H1 (cell line): ENCODE measurements around the gene FARP2. TPM values are rescaled to one million over a fixed set of nuclear protein-coding genes. Genes with fewer than 3 reads are reported as not detected.

Experiments
- CTCF ChIA-PET: fragments of 300-600 bp; sonication (Branson Sonifier 250); formaldehyde crosslinking; loops from one replicate; lab custom pipeline; 2021; ENCODE audit not compliant: partially characterized antibody; lab: Charles Lee
- POLR2A ChIA-PET: fragments of 300-600 bp; sonication (Branson Sonifier 250); formaldehyde crosslinking; loops from one replicate; lab custom pipeline; 2021; ENCODE audit warnings: inconsistent platforms; ENCODE audit not compliant: partially characterized antibody; lab: Charles Lee
- DNase-seq, 2 experiments: peaks; one replicate each; pipeline versions ENCODE4 v3.0.0 to v3.0.0-alpha.2; 2010 to 2022; ENCODE audit warnings: low spot score in 2 of 2, low read depth in 1 of 2, mixed read lengths in 1 of 2
- FAIRE-seq: peaks from 2 replicates; lab custom pipeline; 2011; peaks lifted over from hg19 to GRCh38; lab: Jason Lieb, UNC
- H2AFZ ChIP-seq: 2 replicates; pipeline ENCODE4 v1.8.1; 2012; ENCODE audit warnings: low read length, inconsistent platforms
- H2AK5ac ChIP-seq: 2 replicates; pipeline ENCODE4 v1.6.1; 2013; ENCODE audit warnings: low read depth, low read length
- H2BK120ac ChIP-seq: replicated peaks from 2 replicates; pipeline ENCODE3; 2013; ENCODE audit warnings: low read depth, low read length, inconsistent platforms
- H2BK12ac ChIP-seq: 2 replicates; pipeline ENCODE4 v1.6.1; 2013; ENCODE audit warnings: low read depth, low read length
- H2BK15ac ChIP-seq: 2 replicates; pipeline ENCODE4 v1.6.1; 2013; ENCODE audit warnings: low read length
- H2BK20ac ChIP-seq: 2 replicates; pipeline ENCODE4 v1.6.1; 2013; ENCODE audit warnings: low read length
- H2BK5ac ChIP-seq: 2 replicates; pipeline ENCODE4 v1.6.1; 2013; ENCODE audit warnings: low read depth, low read length
- H3K14ac ChIP-seq: 2 replicates; pipeline ENCODE4 v1.6.1; 2013; ENCODE audit warnings: inconsistent platforms; ENCODE audit not compliant: insufficient read length
- H3K18ac ChIP-seq: 2 replicates; pipeline ENCODE4 v1.6.1; 2013; ENCODE audit warnings: low read length; ENCODE audit errors: extremely low read depth
- H3K23ac ChIP-seq: 2 replicates; pipeline ENCODE4 v1.6.1; 2013; ENCODE audit warnings: inconsistent platforms; ENCODE audit not compliant: insufficient read length
- H3K23me2 ChIP-seq: 2 replicates; pipeline ENCODE4 v1.6.1; 2013; ENCODE audit warnings: low read depth, low read length
- H3K27ac ChIP-seq: 2 replicates; pipeline ENCODE4 v1.6.1; 2011; ENCODE audit warnings: low read depth, low read length, inconsistent platforms
- H3K27me3 ChIP-seq, 4 experiments: replicated peaks in 1 of 4; 1 replicate in 1 of 4; 2 replicates in 3 of 4; pipeline versions ENCODE4 v1.6.1 to v1.8.1; 2011 to 2013; ENCODE audit warnings: low read length in 3 of 4, mild to moderate bottlenecking in 3 of 4, inconsistent platforms in 2 of 4, mixed read lengths in 2 of 4, moderate library complexity in 1 of 4; ENCODE audit not compliant: control insufficient read depth in 3 of 4, insufficient read depth in 3 of 4; ENCODE audit errors: extremely low read depth in 1 of 4
- H3K36me3 ChIP-seq, 4 experiments: 2 replicates each; pipeline versions ENCODE4 v1.6.1 to v1.8.1; 2011 to 2013; ENCODE audit warnings: mild to moderate bottlenecking in 4 of 4, low read length in 3 of 4, moderate library complexity in 2 of 4, control low read depth in 1 of 4, inconsistent platforms in 1 of 4; ENCODE audit not compliant: insufficient read depth in 4 of 4, control insufficient read depth in 2 of 4
- H3K4ac ChIP-seq: replicated peaks from 2 replicates; pipeline ENCODE3; 2013; ENCODE audit warnings: low read length, low read depth, mixed read lengths, inconsistent platforms; ENCODE audit not compliant: insufficient read length
- H3K4me1 ChIP-seq, 4 experiments: replicated peaks in 1 of 4; 1 replicate in 1 of 4; 2 replicates in 3 of 4; pipeline versions ENCODE4 v1.6.1 to v1.8.1; 2011 to 2013; ENCODE audit warnings: low read length in 3 of 4, inconsistent platforms in 2 of 4, mixed read lengths in 1 of 4; ENCODE audit not compliant: insufficient read depth in 4 of 4, control insufficient read depth in 3 of 4
- H3K4me2 ChIP-seq, 2 experiments: 2 replicates each; pipeline versions ENCODE4 v1.6.1 to v1.8.1; 2011 to 2013; ENCODE audit warnings: low read depth in 2 of 2, low read length in 2 of 2, control low read depth in 1 of 2, inconsistent platforms in 1 of 2, mild to moderate bottlenecking in 1 of 2; ENCODE audit not compliant: insufficient read depth in 1 of 2
- H3K4me3 ChIP-seq, 4 experiments: fragments of 200-600, 300-600 bp in 1 of 4; sonication (generic), shearing (Covaris generic), sonication (Bioruptor Twin) in 1 of 4; 2 replicates each; pipeline versions ENCODE4 v1.5.1 to v1.8.1; 2011 to 2016; ENCODE audit warnings: low read length in 4 of 4, low read depth in 3 of 4, control low read depth in 2 of 4, inconsistent platforms in 2 of 4, mild to moderate bottlenecking in 2 of 4, mixed read lengths in 1 of 4, moderate library complexity in 1 of 4; ENCODE audit not compliant: insufficient read depth in 2 of 4; ENCODE audit errors: extremely low read depth in 1 of 4
- H3K56ac ChIP-seq: replicated peaks from 2 replicates; pipeline ENCODE3; 2013; ENCODE audit warnings: low read depth, mild to moderate bottlenecking, mixed read lengths, low read length, inconsistent platforms; ENCODE audit not compliant: insufficient read length
- H3K79me1 ChIP-seq: 2 replicates; pipeline ENCODE4 v1.6.1; 2013; ENCODE audit warnings: low read depth, low read length, control low read depth
- H3K79me2 ChIP-seq, 2 experiments: 2 replicates each; pipeline versions ENCODE4 v1.6.1 to v1.8.1; 2012 to 2013; ENCODE audit warnings: low read length in 2 of 2, mild to moderate bottlenecking in 2 of 2, inconsistent platforms in 1 of 2; ENCODE audit not compliant: insufficient read depth in 2 of 2, control insufficient read depth in 1 of 2
- H3K9ac ChIP-seq, 4 experiments: replicated peaks in 1 of 4; 1 replicate in 1 of 4; 2 replicates in 3 of 4; pipeline versions ENCODE4 v1.6.1 to v1.8.1; 2011 to 2013; ENCODE audit warnings: low read depth in 3 of 4, low read length in 3 of 4, control low read depth in 2 of 4, mild to moderate bottlenecking in 2 of 4, moderate library complexity in 2 of 4, inconsistent platforms in 1 of 4; ENCODE audit errors: extremely low read depth in 1 of 4
- H3K9me3 ChIP-seq, 2 experiments: 2 replicates each; pipeline versions ENCODE4 v1.6.1 to v1.8.1; 2012 to 2013; ENCODE audit warnings: mild to moderate bottlenecking in 2 of 2, moderate library complexity in 2 of 2, control low read depth in 1 of 2, inconsistent platforms in 1 of 2, low read depth in 1 of 2, low read length in 1 of 2, mixed read lengths in 1 of 2; ENCODE audit not compliant: insufficient read depth in 2 of 2
- H4K20me1 ChIP-seq, 2 experiments: replicated peaks in 1 of 2; 2 replicates each; pipeline versions ENCODE3 to v1.8.1; 2011 to 2013; ENCODE audit warnings: inconsistent platforms in 2 of 2, low read length in 2 of 2, mild to moderate bottlenecking in 1 of 2; ENCODE audit not compliant: insufficient read depth in 2 of 2, control insufficient read depth in 1 of 2
- H4K5ac ChIP-seq: 2 replicates; pipeline ENCODE4 v1.6.1; 2013; ENCODE audit warnings: low read length, low read depth, mixed read lengths, inconsistent platforms; ENCODE audit not compliant: insufficient read length
- H4K8ac ChIP-seq: 2 replicates; pipeline ENCODE4 v1.8.0; 2013; ENCODE audit warnings: mild to moderate bottlenecking, moderate library complexity, low read length, inconsistent platforms; ENCODE audit not compliant: insufficient read depth; ENCODE audit errors: extremely low read depth
- H4K91ac ChIP-seq: replicated peaks from 2 replicates; pipeline ENCODE3; 2013; ENCODE audit warnings: low read length, mixed read lengths, inconsistent platforms; ENCODE audit not compliant: insufficient read length
- RAD21 ChIP-seq, 2 experiments: IDR thresholded peaks in 1 of 2; conservative IDR thresholded peaks in 1 of 2; 2 replicates each; pipeline ENCODE4 v1.6.1; 2011; ENCODE audit warnings: low read depth in 2 of 2, low read length in 2 of 2, improper control_type of control experiment in 1 of 2, inconsistent platforms in 1 of 2, mild to moderate bottlenecking in 1 of 2, moderate library complexity in 1 of 2
- SIRT6 ChIP-seq: IDR thresholded peaks from one replicate; pipeline ENCODE4 v1.7.1; 2012; ENCODE audit warnings: low read length, inconsistent platforms
- TBP ChIP-seq: IDR thresholded peaks from 2 replicates; pipeline ENCODE4 v1.6.1; 2011; ENCODE audit warnings: low read depth, low read length, improper control_type of control experiment
- WGBS, 2 experiments: shearing (Covaris generic) in 1 of 2; methylation state at CpG; one replicate each; pipeline versions ENCODE4 v1.1.6 to v1.1.7; 2013 to 2015; ENCODE audit warnings: low lambda C conversion rate in 2 of 2, mixed read lengths in 2 of 2, inconsistent platforms in 1 of 2, low coverage in 1 of 2, missing lambda C conversion rate in 1 of 2; ENCODE audit not compliant: insufficient replicate concordance in 2 of 2, insufficient coverage in 1 of 2, insufficient read length in 1 of 2; ENCODE audit errors: extremely low coverage in 1 of 2, missing lambda C conversion rate in 1 of 2; 5-methylcytosine and 5-hydroxymethylcytosine counted together
- polyA plus RNA-seq, 7 experiments: library from polyadenylated mRNA; depleted of rRNA in 3 of 7; stranded (reverse) in 5 of 7; unstranded in 2 of 7; fragments of >200 nt in 5 of 7; fragments of 200-250 nt in 2 of 7; gene quantifications; 1 replicate in 5 of 7; 2 replicates in 1 of 7; 4 replicates in 1 of 7; pipeline versions ENCODE4 v1.2.1 to v1.2.3, GENCODE V29; 2011 to 2013; ENCODE audit warnings: missing spikeins in 2 of 7, mixed read lengths in 2 of 7
- total RNA-seq: library from RNA; stranded (reverse); fragmentation: NEBNext Ultra II Directional; extraction: Animal tissue kit (Norgen Biotek cat#: 25700); gene quantifications from 2 replicates; pipeline ENCODE4 v1.2.1, GENCODE V29; 2021

The FARP2 gene
- total and polyA plus RNA-seq, 2 of the 8 experiments (the other 6 are each of a cell fraction or from before 2014, with no cell fraction given): 12.4 to 33.4 TPM

GRCh38 chr2:241500016-241500415 is 143.9 kb downstream of the FARP2 start:
- Histone ChIP-seq H3K36me3 (peaks cover 8 to 46% (median 34%) of the 10 kb centered on the region in 4 experiments), H2AK5ac (no peak overlapping the region), H2BK15ac (no peak overlapping the region), H2BK12ac (no peak overlapping the region), H3K4me3 (no peak overlapping the region), H3K18ac (no peak overlapping the region), H2AFZ (no peak overlapping the region), H3K27me3 (no peaks in the 10 kb centered on the region), H3K23me2 (no peaks in the 10 kb centered on the region), H3K79me1 (peaks cover 9% of the 10 kb centered on the region), H3K14ac (no peak overlapping the region), H3K4ac (no peak overlapping the region), H4K5ac (no peak overlapping the region), H3K4me1 (peaks cover 0 to under 1% (median 0%) of the 10 kb centered on the region in 4 experiments; a peak in 1 of 7 replicates), H3K9me3 (no peaks in the 10 kb centered on the region), H4K91ac (no peak overlapping the region), H2BK20ac (no peak overlapping the region), H3K9ac (no peak overlapping the region), H3K23ac (no peak overlapping the region), H3K79me2 (peaks cover 3 to 25% of the 10 kb centered on the region in 2 experiments; a peak in 2 of 4 replicates), H3K27ac (no peak overlapping the region), H4K20me1 (peaks cover 14 to 38% of the 10 kb centered on the region in 2 experiments), H2BK120ac (no peak overlapping the region), H2BK5ac (no peak overlapping the region; the same call in 1 of the 2 replicates), H4K8ac (no peak overlapping the region), H3K4me2 (no peak overlapping the region), H3K56ac (no peak overlapping the region)
- TF ChIP-seq RAD21 (IDR thresholded peaks at IDR 0.05 in 1 of 2, conservative IDR thresholded peaks at IDR 0.05 in 1 of 2; ENCODE audit: low read depth in 2 of 2, low read length in 2 of 2) (no peak), SIRT6 (no peak), TBP (no peak)
- POLR2A ChIA-PET: interaction anchor here (1.0 kb wide), 2 partner anchors 8 to 11 kb away, joined by 3 to 4 read pairs; no protein-coding TSS in a partner anchor
- WGBS, 2 experiments: 93% methylated on average over 10 of the region's 10 CpGs; no CpG with 5 or more reads in 1 of the 2 experiments
- CTCF ChIA-PET: interaction anchor here (1.4 to 1.6 kb wide), 2 partner anchors 10 to 95 kb away, joined by 4 read pairs; no protein-coding TSS in a partner anchor
- no peak for DNase-seq
- FAIRE-seq: no peak
